SKM-1 treated with dmso at 0.1 percent for 144 hours (cell line): Measurements from ENCODE around the gene IGF2BP2.
"Not testable (repeated sequence)": the region's sequence is repeated elsewhere in the genome, so short reads cannot be mapped to it uniquely, and the experiment has no call there.

ENCODE experiments used
- DNase-seq: peaks from one replicate; lab custom pipeline; 2025; ENCODE audit not compliant: unreplicated experiment; lab: John Stamatoyannopoulos, UW

Gene IGF2BP2

DNA sequence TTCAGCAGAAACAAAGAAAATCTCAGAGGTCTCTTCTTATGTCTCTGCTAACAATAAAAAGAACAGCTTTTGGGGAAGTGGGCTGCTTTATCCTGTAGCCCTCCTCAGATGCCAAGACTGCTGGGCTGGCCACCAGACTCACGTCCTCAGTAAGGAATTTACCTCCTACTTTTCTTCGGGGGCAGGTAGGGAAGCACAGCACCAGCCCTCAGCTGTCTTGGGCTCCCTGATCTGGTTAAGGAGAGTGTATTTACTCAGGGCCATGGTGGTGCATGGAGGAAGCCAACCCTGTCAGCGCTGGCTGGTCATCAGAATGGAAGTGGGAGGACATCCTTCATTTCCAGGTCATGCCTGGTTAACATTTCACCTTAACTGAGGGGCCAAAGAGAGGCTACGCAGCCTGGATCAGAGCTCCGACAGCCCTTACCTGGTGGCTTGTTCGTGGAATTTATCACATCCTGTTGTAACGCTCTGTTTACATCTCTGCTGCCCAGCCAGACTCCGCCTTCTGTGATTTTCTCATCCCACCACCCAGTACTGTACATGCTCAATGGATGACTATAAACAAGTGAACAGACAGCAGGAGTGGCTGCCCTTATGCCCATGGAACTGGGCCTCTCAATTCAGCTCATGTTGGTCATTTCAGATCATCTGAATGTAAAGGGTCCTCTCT is 108.3 kb downstream of the IGF2BP2 start:
- no peak for DNase-seq

DNA sequence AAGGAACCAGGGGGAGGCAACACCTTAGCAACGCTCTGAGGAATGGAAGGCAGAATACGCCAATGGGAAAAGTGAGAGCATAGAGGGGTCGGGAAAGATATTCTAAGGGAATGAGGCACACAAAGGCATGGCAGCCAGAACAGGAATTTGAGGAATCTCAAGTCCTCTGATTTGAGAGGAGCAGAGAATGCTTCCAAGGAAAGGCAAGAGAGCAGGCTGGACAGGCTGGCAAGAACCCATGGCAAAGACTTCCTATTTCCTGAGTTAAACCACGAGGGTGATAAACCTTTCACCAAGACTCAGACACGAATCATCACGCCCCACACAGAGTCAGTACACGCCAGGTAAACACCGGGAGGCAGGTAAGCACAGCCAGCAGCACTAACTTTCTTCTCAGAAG is 109.8 kb downstream of the IGF2BP2 start:
- no peak for DNase-seq

DNA sequence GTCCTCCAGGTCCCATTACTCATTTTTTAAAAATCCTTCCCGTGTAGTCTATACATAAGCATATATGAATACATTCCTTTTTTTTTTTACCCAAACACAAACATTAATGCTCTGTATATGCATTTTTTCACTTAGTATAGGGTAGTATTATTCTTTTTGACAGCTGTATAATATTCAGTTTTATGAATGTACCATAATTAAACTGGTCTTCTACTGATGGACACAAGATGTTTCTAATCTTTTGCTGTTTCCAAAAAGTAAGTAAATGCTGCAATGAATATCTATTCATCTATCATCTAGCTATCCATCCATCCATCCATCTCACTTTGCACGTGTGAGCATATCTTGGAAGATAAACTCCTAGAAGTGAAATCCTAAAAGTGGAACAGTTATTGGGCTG is 110.8 kb downstream of the IGF2BP2 start:
- DNase-seq, result no peak

DNA sequence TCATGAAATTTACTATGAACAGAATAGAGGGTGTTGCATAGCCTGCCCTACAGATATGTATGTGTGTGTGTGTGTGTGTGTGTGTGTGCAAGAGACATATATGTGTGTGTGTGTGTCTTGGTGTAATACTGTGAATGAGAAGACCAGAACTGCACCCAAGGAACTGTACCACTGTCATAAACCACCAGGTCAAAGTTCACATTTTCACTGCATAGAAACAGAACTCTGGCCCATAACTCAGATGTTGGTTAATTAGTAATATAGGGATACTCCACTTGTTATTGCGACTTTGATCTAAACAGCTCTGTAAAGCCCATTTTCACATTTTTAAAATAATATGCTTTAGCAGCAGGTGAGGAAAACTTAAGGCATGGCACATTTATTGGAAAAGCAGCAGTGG is 111.8 kb downstream of the IGF2BP2 start:
- no peak for DNase-seq

DNA sequence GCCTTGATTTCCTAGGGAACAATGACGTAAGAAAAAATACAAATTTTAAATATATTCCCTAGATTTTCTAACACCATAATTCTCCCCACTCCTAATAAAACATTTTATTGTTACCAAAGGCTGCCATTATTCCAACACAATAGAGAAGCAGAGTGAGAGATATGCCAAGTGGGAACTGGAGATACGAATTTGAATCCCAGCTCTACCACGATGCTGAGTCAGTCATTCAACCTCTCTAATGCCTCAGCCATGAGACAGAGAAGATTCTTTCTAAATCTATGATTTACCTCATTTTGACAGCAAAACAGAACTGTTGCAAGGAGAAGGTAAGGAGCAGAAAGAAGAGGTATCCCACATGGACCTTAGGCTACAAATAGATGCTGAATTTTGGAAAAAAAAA is 112.5 kb downstream of the IGF2BP2 start:
- DNase-seq, result no peak

DNA sequence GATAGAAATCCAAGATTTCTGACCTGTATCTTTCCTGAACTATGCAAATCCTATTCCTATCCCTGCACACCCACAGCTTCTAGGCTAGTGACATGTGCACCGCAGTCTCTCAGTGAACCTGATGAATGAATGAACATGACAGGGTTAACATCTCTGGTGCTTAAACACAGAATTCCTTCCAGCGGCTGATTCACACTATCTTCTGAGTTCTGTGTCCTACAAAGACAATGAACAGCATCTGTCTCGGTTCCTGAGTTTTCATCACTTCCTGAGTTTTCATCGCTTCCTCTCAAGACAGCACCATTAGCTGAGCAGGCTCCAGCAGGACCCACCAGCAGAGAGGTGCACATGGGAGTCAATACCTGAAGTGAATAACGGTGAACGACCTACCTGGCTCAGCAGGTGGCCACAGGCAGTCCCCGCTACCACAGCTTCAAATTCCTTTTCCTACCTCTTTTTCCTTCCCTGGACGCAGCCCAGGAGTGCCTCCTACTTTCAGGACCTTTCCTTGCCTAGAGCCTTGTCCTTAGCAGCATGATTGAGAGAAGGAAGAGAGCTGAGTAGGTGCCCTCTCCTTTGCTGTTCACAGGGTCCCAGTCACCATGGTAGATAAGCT is 113.5 kb downstream of the IGF2BP2 start:
- DNase-seq, result no peak

DNA sequence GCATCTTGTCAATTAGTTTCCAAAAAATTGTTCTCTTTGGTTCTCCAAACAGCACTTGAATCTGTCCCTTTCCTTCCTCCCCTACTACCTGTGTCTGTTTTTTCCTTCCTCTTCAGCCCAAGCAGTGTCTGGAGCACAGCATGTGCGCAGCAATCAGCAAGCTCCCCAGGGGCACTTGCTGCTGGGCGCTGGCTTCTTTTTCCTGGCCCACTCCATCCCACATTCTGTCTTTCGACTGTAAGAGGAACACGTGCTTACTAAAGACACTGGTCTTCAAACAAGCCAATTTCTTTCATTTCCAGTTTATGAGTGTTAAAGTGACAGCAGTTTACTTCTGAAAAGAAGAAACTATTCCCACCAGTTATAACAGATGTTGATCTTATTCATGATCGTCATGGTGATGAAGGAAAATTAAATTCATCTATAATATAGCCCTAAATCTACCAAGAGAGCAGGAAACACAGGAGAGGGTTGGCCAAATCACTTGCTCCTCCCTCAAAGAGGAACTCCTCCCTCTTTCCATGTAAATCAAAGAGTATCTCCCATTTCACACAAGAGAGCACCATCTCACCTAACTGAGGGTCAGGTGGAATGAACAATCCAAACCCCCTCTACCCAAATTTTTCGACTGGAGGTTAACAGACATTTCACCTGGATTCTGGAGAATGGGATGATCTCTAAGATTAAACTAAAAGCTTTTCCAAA is 115.4 kb downstream of the IGF2BP2 start:
- DNase-seq, result no peak

DNA sequence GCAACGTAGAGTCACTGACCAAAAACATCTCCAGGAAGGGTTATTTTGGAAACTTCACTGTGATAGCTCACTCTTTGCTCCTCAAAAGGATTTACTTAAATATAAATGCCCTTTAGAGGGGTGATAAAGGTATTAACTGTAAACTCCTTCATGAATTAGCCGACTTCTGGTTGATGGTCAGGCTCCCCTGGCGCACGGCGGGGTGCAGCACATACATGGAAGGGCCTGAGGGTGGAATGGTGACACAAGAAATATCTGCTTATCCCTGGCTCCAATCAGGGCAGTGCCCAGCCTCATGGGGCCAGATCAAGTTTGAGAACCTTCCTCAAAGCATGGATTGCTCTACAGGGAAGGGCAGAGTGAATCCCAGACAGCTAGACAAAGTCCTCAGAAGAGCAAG is 116.5 kb downstream of the IGF2BP2 start:
- DNase-seq, result no peak

DNA sequence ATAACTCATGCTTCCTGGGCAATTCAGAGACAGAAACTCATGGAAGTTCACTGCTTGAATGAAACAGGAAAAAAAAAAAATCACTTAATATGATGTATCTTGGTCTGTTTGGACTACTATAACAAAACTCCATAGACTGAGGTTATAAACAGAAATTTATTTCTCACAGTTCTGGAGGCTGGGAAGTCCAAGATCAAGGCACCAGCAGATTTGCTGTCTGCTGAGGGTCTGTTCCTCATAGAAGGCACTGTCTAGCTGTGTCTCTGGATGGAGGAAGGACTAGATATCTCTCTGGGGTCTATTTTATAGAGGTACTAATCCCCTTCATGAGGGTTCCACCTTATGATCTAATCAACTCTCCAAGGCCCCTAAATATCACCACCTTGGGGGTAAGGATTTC is 119.3 kb downstream of the IGF2BP2 start:
- DNase-seq, result no peak

DNA sequence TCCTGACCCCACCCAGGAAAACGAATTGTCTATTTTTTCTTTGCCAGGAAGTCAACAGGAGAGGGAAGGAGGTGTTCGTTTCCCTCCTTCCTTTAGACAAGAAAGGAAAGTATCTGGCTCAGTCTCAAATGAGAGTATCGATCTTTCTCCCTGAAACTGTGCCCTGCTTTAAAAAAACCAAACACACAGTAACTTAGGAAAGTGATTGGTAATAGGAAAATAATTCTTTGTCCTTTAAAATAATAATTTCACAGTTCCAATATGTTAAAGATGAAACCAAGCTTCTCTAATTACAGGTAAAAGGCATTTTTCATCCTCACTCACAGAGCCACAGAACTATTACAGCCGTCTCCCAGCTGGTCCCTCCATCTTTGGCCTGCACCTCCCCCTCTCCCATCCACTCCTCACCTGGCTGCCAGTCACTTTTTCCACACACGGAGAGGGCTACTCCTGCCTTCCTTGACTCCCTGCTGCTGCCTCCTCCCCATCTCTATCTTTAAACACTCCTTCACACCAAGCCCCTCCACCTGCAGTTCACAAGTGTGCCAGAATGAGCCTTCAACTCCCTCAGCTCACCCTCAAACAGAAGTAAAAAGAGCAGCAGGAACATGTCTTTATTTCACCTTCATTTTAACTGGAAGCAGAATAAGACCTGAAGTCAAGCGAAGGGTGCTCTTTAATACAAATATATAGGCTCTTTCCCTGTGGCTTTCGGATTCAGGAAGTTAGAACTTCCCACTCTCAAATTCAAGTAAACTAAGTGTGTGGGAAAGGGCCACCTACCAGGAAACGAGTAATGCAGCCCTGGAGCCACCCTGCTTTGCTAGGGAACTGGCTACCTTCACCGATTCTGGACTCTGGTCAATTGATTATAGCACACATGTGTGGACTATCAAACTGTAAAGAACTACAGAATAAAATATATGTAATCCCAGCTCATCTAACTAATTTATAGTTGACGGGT is 122.3 kb downstream of the IGF2BP2 start:
- DNase-seq, result no peak

DNA sequence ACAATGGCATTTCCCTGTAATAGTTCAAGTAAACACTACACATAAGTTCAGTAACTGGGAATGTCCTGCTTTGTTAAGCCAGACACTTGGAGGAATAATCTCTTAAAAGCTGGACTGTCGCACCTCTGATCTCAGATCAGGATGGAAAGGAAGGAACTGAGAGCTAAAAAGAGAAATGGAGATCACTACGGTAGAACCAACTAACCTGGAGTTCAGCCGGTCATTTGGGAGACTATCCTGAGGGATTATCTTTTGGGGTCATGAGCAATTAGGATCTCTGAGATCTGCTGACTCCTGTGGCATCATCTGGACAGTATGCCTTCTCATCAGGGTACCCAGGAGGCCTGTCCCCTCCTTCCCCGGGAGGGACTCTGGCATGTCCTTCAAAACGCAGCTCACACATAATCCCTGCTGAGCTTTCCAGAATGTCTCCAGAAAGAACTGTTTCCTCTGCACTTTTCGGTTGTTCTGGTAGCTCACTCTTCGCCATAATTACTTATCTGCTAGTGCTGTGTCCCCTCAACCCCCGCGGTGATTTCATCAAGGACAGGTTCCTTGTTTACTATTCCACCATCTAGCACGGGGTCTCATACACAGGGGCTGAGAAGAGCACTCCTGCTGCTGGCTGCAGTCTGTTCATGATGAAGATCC is 123.1 kb downstream of the IGF2BP2 start:
- no peak for DNase-seq

DNA sequence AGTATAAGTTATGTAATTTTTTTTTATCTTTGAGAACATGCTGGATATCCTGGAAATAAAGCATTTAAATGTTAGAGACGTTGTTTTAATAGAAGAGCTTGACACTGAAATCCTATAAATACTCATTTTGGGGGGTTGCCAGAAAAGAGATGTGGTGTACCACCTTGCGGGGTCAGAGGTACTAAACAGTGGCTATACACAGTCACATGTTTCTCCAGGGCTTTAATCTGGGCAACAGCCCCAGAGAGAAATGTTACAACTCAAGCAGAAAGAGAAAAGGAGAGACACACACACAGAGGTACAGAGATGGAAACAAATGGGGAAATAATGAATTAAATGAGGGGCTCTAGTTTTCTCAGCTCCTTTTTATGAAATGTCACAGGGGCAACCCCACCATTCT is 124.9 kb downstream of the IGF2BP2 start:
- DNase-seq, result no peak

DNA sequence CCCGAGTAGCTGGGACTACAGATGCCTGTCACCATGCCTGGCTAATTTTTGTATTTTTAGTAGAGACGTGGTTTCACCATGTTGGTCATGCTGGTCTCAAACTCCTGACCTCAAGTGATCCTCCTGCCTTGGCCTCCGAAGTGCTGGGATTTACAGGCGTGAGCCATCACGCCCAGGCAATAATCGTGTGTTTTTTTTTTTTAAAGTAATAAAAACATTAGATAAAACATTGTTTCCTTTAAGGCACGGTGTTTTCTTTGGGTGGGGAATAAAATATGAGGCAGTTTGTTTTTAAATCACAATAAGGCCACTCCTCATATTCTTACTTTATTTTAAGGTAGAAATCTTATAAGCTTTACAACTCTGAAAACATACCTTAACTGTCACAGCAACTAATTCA is 127.6 kb downstream of the IGF2BP2 start:
- not testable (repeated sequence) for DNase-seq

DNA sequence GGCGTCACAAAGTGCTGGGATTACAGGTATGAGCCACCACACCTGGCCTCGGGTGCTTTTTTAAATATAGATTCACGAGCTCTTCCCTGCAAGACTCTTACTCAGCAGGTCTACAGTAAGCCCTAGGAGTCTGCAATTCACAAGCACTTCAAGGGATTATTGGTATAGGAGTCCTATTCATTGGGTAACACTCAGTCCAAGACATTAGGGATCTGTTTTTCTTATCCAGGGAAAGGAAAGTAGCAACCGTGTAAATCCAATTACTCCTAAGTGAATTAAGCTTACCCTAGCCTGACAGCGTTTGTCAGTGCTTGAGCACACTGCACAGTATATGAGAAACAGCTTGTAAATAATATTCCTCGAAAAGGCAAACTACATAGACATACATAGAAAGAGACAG is 128.8 kb downstream of the IGF2BP2 start:
- DNase-seq, result no peak

DNA sequence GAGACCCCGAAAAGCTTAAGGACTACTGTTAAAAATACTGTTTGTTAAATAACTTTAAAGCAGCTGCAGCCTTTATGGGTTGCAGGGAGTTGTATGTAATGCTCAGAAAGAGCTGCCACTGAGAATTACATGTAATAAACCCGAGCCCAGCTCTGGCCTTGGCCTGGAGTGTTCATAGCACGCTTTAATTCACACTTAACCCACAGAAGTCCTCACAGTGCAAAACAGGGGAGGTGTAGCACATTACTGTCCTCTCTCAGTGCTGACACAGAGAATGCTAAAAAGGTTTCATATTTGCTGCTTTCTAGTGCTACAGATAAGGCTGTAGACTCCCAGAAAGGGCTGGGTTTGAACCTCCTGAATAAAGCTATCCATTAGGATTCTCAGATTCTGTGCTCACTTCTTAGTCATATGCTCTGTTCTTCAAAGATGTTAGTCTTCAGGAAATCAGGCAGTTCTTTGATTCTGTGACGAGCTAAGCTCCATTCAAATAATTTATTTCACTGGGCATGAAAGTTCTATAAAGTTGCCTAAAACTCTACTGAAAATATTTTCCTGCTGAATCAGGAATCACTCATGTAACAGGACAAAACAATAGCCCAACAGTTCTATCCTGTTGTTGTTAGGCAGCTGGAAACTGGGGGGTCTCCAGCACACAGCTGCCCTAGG is 130.7 kb downstream of the IGF2BP2 start:
- DNase-seq, result no peak

DNA sequence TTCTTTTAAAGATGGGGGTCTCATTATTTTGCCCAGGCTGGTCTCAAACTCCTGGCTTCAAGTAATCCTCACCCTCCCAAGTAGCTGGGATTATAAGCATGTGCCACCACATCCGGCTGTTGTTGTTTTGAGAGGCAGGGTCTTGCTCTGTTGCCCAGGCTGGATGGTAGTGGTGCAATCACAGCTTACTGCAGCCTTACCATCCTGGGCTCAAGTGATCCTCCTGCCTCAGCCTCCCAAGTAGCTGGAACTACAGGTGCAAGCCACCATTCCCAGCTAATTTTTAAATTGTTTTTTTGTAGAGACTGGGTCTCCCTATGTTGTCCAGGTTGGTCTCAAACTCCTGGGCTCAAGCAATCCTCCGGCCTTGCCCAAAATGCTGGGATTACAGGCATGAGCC is 133.2 kb downstream of the IGF2BP2 start:
- DNase-seq, result no peak

DNA sequence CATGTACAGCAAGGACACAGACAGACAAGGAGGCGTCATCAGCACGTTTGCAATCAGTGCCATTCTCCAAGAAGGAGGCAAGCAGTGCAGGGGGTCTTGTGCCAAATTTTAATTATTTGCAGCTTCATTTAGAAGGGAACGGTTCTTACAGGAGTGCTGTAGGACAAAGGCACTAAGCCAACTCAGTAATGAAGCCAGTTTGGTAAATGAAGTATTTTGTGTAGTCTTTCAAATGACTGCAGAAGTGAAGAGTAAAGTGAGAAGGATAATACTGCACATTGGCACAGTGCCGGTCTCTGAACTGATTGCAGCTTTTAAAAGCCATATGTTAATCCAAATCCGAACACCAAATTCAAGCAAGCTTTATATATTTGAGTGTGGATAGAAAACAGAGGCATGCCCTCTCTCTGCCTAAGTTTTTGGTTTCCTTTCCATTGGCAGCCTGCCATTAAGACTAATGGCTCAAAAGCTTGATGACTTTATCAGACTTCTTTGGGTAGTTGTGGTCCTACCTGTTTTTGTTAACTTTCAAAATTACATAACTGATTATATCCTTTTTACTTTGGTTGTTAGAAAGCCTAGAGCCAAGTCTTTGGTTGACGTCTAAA is 137.5 kb downstream of the IGF2BP2 start:
- DNase-seq, result no peak

DNA sequence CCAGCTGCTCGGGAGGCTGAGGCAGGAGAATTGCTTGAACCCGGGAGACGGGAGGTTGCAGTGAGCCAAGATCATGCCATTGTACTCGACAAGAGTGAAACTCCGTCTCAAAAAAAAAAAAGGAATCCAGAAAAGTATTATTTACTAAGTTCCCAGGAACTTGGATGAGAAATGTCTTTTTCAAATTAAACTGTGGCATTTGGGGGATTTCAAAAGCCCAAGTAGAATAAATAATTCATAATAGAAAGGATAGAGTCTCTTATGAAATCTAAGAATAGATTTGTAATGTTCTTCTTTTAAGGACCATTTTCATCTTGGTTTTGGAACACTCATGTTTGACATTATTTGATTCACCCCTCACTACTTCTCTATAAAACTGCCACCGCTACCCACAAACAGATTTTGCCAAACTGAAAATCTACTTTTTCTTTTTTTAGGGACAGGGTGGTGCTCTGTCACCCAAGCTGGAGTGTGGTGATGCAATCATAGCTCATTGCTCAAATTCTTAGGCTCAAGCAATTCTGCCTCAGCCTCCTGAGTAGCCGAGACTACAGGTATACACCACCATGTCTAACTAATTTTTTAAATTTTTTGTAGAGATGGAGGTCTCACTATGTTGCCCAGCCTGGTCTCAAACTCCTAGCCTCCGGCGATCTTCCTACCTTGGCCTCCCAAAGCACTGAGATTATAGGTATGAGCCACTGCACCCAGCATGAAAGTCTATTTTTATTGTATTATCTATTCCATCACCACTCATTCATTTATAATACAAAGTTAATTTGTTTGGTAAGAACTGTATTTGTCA is 139.4 kb downstream of the IGF2BP2 start:
- no peak for DNase-seq

DNA sequence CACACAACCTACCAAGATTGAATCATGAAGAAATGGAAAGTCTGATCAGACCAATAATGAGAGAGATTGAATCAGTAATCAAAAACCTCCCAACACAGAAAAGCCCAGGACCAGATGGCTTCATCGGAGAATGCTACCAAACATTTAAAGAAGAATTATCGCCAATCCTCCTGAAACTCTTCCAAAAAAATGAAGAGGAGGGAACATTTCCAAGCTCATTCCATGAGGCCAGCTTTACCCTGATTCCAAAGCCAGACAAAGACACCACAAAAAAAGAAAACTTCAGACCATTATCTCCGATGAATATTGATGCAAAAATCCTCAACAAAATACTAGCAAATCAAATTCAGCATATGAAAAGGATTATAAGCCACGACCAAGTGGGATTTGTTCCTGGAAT is 144.6 kb downstream of the IGF2BP2 start:
- DNase-seq, result no peak
